ENCODE measurements around the gene PFKL. TPM values are rescaled to one million over a fixed set of nuclear protein-coding genes. Genes with fewer than 3 reads are reported as not detected.

PFKL gene
- total RNA-seq, 2 donors from 2014 or later = 99.4 to 235 TPM

DNA sequence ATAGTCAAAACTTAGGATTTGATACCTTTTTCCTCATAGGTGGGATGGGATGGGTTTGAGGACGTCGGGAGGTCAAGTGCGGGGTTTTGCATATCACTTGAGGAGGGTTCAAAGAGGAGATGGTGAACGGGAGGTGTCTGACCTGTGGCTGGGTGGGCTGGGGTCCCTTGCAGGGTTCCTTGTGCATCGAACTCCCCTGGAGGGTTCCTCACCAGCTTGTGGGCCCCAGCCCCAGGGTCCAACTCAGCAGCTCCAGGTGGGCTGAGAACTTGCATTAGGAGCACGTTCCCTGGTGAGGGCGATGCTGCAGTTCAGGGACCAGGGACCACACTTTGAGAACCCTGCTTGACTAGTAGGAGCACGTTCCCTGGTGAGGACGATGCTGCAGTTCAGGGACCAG is 76.8 kb downstream of the PFKL start:
- Histone ChIP-seq H3K4me1 (replicated peaks) (no peaks in the 10 kb centered on the region), H3K27ac (no peak overlapping the region), H3K4me3 (no peak overlapping the region), H3K27me3 (replicated peaks; ENCODE audit: insufficient read depth) (peaks cover 3% of the 10 kb centered on the region), H3K36me3 (no peaks in the 10 kb centered on the region), H3K9me3 (no peaks in the 10 kb centered on the region)
- intact Hi-C loops (cut with DNase I) = no loop called here
- DNase-seq (ENCODE audit: low spot score) = no peak
- WGBS = 82% methylated on average over 9 of the region's 9 CpGs
- TF ChIP-seq POLR2A (IDR thresholded peaks at IDR 0.05) (no peak), POLR2AphosphoS5 (IDR thresholded peaks at IDR 0.05) (no peak)
- TF ChIP-seq, protein P1, sequence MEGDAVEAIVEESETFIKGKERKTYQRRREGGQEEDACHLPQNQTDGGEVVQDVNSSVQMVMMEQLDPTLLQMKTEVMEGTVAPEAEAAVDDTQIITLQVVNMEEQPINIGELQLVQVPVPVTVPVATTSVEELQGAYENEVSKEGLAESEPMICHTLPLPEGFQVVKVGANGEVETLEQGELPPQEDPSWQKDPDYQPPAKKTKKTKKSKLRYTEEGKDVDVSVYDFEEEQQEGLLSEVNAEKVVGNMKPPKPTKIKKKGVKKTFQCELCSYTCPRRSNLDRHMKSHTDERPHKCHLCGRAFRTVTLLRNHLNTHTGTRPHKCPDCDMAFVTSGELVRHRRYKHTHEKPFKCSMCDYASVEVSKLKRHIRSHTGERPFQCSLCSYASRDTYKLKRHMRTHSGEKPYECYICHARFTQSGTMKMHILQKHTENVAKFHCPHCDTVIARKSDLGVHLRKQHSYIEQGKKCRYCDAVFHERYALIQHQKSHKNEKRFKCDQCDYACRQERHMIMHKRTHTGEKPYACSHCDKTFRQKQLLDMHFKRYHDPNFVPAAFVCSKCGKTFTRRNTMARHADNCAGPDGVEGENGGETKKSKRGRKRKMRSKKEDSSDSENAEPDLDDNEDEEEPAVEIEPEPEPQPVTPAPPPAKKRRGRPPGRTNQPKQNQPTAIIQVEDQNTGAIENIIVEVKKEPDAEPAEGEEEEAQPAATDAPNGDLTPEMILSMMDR (IDR thresholded peaks at IDR 0.05) = no peak

Other genes with a start within 250 kb of the PFKL start
- 10 to 100 TPM; 10.7 to 14.9 TPM for gene PWP2, start 192.7 kb upstream of the PFKL start, total RNA-seq
- 10 to 100 TPM in 1 of 2 donors, 1 to 10 TPM in 1; 4.7 to 45.7 TPM for gene GATD3, start 166.4 kb upstream of the PFKL start, total RNA-seq
- gene ICOSLG, start 59.1 kb upstream of the PFKL start, total RNA-seq = 1 to 10 TPM; 3.4 to 3.7 TPM
- gene DNMT3L, start 38.2 kb upstream of the PFKL start, total RNA-seq = not detected
- not detected for gene AIRE, start 14.2 kb upstream of the PFKL start, total RNA-seq
- 10 to 100 TPM; 62.5 to 71.3 TPM for gene CFAP410, start 39.3 kb downstream of the PFKL start, total RNA-seq
- 1 to 10 TPM; 1.6 to 2.7 TPM for gene TRPM2, start 53.6 kb downstream of the PFKL start, total RNA-seq
- gene LRRC3, start 155.5 kb downstream of the PFKL start, total RNA-seq = 1 to 10 TPM; 1.6 to 7.1 TPM
- not detected for gene KRTAP10-1, start 240.1 kb downstream of the PFKL start, total RNA-seq